OCI-LY7 (cell line): ENCODE results near the gene ZNF804A.

Experiments
- EZH2phosphoT487 ChIP-seq: fragments of 200-600 bp; sonication (generic); IDR thresholded peaks from 2 replicates; pipeline ENCODE4 v1.6.1; 2018; ENCODE audit warnings: low read depth, borderline replicate concordance, mild to moderate bottlenecking, mixed run types, antibody characterized with exemption, low read length, moderate library complexity, mixed read lengths
- TF ChIP-seq, protein P1 (sequence below): fragments of 200-600 bp; sonication (generic); conservative IDR thresholded peaks from 2 replicates; pipeline ENCODE4 v1.5.1; 2014; ENCODE audit warnings: mild to moderate bottlenecking, antibody characterized with exemption, low read length, moderate library complexity, mixed read lengths

DNA sequence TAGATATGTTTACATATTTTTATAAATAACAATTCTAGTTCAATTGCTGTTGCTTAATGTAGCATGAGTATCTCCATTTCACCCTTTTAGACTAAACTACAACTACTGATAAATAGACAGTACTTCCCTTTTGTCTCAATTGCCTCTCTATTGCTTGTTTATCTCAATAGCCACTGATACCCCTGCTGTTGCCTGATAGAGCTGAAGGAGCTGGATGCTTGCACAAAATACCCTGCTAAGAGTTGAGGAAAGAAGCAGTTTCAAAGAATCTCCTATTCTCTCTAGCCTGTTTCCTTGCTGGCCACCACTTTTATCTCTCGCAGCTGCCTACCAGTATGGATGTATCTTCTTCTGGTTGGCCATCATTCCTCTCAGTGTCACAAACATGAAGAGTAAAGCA lies 16.9 kb upstream of the ZNF804A start:
- TF ChIP-seq, protein P1, sequence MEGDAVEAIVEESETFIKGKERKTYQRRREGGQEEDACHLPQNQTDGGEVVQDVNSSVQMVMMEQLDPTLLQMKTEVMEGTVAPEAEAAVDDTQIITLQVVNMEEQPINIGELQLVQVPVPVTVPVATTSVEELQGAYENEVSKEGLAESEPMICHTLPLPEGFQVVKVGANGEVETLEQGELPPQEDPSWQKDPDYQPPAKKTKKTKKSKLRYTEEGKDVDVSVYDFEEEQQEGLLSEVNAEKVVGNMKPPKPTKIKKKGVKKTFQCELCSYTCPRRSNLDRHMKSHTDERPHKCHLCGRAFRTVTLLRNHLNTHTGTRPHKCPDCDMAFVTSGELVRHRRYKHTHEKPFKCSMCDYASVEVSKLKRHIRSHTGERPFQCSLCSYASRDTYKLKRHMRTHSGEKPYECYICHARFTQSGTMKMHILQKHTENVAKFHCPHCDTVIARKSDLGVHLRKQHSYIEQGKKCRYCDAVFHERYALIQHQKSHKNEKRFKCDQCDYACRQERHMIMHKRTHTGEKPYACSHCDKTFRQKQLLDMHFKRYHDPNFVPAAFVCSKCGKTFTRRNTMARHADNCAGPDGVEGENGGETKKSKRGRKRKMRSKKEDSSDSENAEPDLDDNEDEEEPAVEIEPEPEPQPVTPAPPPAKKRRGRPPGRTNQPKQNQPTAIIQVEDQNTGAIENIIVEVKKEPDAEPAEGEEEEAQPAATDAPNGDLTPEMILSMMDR, result no peak
- no peak for TF ChIP-seq EZH2phosphoT487
